ENCODE results near the gene UBL4A. TPM values are rescaled to one million over a fixed set of nuclear protein-coding genes. Genes with fewer than 3 reads are reported as not detected.

Gene UBL4A
- total RNA-seq, 3 donors from 2014 or later (not counting 1 experiment from before 2014, with no cell fraction given): 11.7 to 22.4 (median 17.6) TPM

DNA sequence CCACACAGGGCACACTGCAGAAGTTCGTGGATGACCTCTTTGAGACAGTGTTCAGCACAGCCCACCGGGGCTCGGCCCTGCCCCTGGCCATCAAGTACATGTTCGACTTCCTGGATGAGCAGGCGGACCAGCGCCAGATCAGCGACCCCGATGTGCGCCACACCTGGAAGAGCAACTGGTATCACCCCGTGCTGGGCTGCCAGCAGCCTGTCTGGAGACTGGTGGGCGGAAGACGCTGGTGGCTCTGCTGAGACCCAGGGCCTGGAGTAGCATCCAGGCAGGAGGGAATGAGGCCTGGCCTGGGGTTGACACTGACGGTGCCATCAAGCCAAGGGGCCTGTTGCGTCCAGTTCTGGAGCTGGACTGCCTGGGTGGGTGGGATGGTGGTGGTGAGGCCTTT, 16.0 kb downstream of the UBL4A start:
- peaks cover 16% of the 10 kb centered on the region for H3K36me3 ChIP-seq (ENCODE audit: control insufficient read depth, insufficient read depth, low read length)
- H3K4me1 Mint-ChIP-seq: no peaks in the 10 kb centered on the region

DNA sequence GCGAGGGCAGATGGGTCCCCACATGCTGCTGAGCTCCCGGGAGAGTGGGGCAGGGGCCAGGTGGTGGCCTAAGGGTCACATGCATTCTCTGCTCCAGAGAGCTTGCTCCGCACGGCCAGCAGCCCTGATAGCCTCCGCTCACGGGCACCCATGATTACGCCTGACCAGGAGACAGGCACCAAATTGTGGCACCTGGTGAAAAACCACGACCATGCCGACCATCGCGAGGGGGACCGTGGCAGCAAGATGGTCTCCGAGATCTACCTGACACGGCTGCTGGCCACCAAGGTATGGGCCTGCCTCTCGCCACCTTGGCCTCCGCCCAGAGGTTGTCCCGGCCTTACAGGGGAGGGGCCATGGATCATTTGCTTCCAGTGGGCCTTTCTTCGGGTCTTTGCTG, 16.5 kb downstream of the UBL4A start:
- WGBS (ENCODE audit: insufficient coverage): 96% methylated on average over 18 of the region's 18 CpGs
- intact Hi-C loops (cut with micrococcal nuclease): no loop called here

More for the DNA sequence above, 16.0 kb downstream of the UBL4A start:
- H3K4me3 Mint-ChIP-seq: no peak overlapping the region
- no peaks in the 10 kb centered on the region for H3K36me3 Mint-ChIP-seq
- no peaks in the 10 kb centered on the region for H3K27me3 Mint-ChIP-seq (ENCODE audit: low read depth in 2 of 2)
- no peaks in the 10 kb centered on the region for H3K27me3 ChIP-seq (ENCODE audit: control insufficient read depth, insufficient read depth, low read length)
- no peaks in the 10 kb centered on the region for H3K4me1 ChIP-seq (ENCODE audit: control insufficient read depth, insufficient read depth, low read length)
- no peak overlapping the region for H3K27ac ChIP-seq (ENCODE audit: low read length)
- 94% methylated on average over 14 of the region's 14 CpGs for whole genome bisulfite sequencing (ENCODE audit: insufficient coverage)
- no peak overlapping the region for H3K4me3 ChIP-seq (ENCODE audit: low read length)
- H3K9me3 ChIP-seq (ENCODE audit: control insufficient read depth, insufficient read depth, low read length): no peaks in the 10 kb centered on the region
- no peaks in the 10 kb centered on the region for H3K9me3 Mint-ChIP-seq
- DNase-seq (no peak), ATAC-seq (no peak)
- no peak overlapping the region for H3K27ac Mint-ChIP-seq
- intact Hi-C loops (cut with micrococcal nuclease): no loop called here
- TF ChIP-seq, protein P1, sequence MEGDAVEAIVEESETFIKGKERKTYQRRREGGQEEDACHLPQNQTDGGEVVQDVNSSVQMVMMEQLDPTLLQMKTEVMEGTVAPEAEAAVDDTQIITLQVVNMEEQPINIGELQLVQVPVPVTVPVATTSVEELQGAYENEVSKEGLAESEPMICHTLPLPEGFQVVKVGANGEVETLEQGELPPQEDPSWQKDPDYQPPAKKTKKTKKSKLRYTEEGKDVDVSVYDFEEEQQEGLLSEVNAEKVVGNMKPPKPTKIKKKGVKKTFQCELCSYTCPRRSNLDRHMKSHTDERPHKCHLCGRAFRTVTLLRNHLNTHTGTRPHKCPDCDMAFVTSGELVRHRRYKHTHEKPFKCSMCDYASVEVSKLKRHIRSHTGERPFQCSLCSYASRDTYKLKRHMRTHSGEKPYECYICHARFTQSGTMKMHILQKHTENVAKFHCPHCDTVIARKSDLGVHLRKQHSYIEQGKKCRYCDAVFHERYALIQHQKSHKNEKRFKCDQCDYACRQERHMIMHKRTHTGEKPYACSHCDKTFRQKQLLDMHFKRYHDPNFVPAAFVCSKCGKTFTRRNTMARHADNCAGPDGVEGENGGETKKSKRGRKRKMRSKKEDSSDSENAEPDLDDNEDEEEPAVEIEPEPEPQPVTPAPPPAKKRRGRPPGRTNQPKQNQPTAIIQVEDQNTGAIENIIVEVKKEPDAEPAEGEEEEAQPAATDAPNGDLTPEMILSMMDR (IDR thresholded peaks at IDR 0.05): no peak

DNA sequence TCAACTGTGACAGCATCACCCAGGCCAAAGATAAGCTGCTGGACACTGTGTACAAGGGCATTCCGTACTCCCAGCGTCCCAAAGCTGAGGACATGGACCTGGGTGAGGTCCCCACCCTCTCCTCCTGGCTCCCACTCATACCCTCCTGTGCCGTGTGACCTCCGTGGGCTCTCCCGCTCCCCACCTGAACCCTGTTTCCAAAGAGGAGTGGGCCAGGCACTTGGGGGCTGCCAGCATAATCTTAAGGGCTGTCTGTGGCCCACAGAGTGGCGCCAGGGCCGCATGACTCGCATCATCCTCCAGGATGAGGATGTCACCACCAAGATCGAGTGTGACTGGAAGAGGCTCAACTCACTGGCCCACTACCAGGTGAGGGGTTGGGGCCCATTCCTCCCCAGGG, 17.3 kb downstream of the UBL4A start:
- H3K27ac Mint-ChIP-seq: no peak overlapping the region
- Histone ChIP-seq H3K27me3 (ENCODE audit: control insufficient read depth, insufficient read depth, low read length) (no peaks in the 10 kb centered on the region), H3K4me1 (ENCODE audit: control insufficient read depth, insufficient read depth, low read length) (no peaks in the 10 kb centered on the region), H3K27ac (ENCODE audit: low read length) (no peak overlapping the region), H3K36me3 (ENCODE audit: control insufficient read depth, insufficient read depth, low read length) (peaks cover 16% of the 10 kb centered on the region), H3K4me3 (ENCODE audit: low read length) (no peak overlapping the region), H3K9me3 (ENCODE audit: control insufficient read depth, insufficient read depth, low read length) (no peaks in the 10 kb centered on the region)
- no peak overlapping the region for H3K4me3 Mint-ChIP-seq
- intact Hi-C loops (cut with micrococcal nuclease): no loop called here
- DNase-seq: no peak
- TF ChIP-seq, protein P1 (IDR thresholded peaks at IDR 0.05): no peak
- WGBS (ENCODE audit: insufficient coverage): 95% methylated on average over 9 of the region's 9 CpGs
- H3K4me1 Mint-ChIP-seq: no peaks in the 10 kb centered on the region
- ATAC-seq: no peak
- no peaks in the 10 kb centered on the region for H3K36me3 Mint-ChIP-seq
- no peaks in the 10 kb centered on the region for H3K9me3 Mint-ChIP-seq
- no peaks in the 10 kb centered on the region for H3K27me3 Mint-ChIP-seq (ENCODE audit: low read depth in 2 of 2)

More for the DNA sequence above, 16.5 kb downstream of the UBL4A start:
- H3K36me3 ChIP-seq (ENCODE audit: control insufficient read depth, insufficient read depth, low read length): peaks cover 16% of the 10 kb centered on the region
- no peak overlapping the region for H3K4me3 Mint-ChIP-seq
- H3K27ac ChIP-seq (ENCODE audit: low read length): no peak overlapping the region
- no peaks in the 10 kb centered on the region for H3K9me3 ChIP-seq (ENCODE audit: control insufficient read depth, insufficient read depth, low read length)
- no peak overlapping the region for H3K4me3 ChIP-seq (ENCODE audit: low read length)
- no peaks in the 10 kb centered on the region for H3K4me1 ChIP-seq (ENCODE audit: control insufficient read depth, insufficient read depth, low read length)
- no peaks in the 10 kb centered on the region for H3K27me3 Mint-ChIP-seq (ENCODE audit: low read depth in 2 of 2)
- DNase-seq (no peak), ATAC-seq (no peak)
- H3K27ac Mint-ChIP-seq: no peak overlapping the region
- H3K27me3 ChIP-seq (ENCODE audit: control insufficient read depth, insufficient read depth, low read length): no peaks in the 10 kb centered on the region
- H3K36me3 Mint-ChIP-seq: no peaks in the 10 kb centered on the region
- no peaks in the 10 kb centered on the region for H3K4me1 Mint-ChIP-seq
- TF ChIP-seq, protein P1 (IDR thresholded peaks at IDR 0.05): no peak
- H3K9me3 Mint-ChIP-seq: no peaks in the 10 kb centered on the region

DNA sequence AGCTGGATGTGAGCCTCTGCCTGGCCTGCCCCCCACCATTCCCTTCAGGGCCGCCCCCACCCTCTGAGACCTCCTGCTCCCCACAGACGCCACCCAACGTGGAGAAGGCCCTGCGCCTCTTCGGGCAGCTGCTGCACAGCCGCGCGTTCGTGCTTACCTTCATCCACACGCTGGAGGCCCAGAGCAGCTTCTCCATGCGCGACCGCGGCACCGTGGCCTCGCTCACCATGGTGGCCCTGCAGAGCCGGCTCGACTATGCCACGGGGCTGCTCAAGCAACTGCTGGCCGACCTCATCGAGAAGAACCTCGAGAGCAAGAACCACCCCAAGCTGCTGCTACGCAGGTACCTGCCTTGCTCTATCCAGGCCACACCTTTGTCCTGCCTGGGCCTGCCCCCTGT, 18.2 kb downstream of the UBL4A start:
- Mint-ChIP-seq H3K4me1 (no peaks in the 10 kb centered on the region), H3K36me3 (no peaks in the 10 kb centered on the region), H3K4me3 (no peak overlapping the region), H3K27ac (no peak overlapping the region), H3K27me3 (ENCODE audit: low read depth in 2 of 2) (no peaks in the 10 kb centered on the region), H3K9me3 (no peaks in the 10 kb centered on the region)
- H3K27ac ChIP-seq (ENCODE audit: low read length): no peak overlapping the region
- H3K36me3 ChIP-seq (ENCODE audit: control insufficient read depth, insufficient read depth, low read length): peaks cover 16% of the 10 kb centered on the region
- no peak overlapping the region for H3K4me3 ChIP-seq (ENCODE audit: low read length)
- DNase-seq (no peak), ATAC-seq (no peak)
- 96% methylated on average over 23 of the region's 23 CpGs for whole genome bisulfite sequencing (ENCODE audit: insufficient coverage)
- H3K27me3 ChIP-seq (ENCODE audit: control insufficient read depth, insufficient read depth, low read length): no peaks in the 10 kb centered on the region
- intact Hi-C loops (cut with micrococcal nuclease): no loop called here
- no peaks in the 10 kb centered on the region for H3K9me3 ChIP-seq (ENCODE audit: control insufficient read depth, insufficient read depth, low read length)
- H3K4me1 ChIP-seq (ENCODE audit: control insufficient read depth, insufficient read depth, low read length): no peaks in the 10 kb centered on the region
- TF ChIP-seq, protein P1 (IDR thresholded peaks at IDR 0.05): no peak
